Neural crest cell (in vitro differentiated cells): ENCODE data around the gene COL12A1. TPM values are rescaled to one million over a fixed set of nuclear protein-coding genes. Genes with fewer than 3 reads are reported as not detected.
A peak's percentile ranks its signal among the peaks of the same experiment; 100 is the strongest.

Experiments
- DNase-seq: peaks from one replicate; pipeline ENCODE4 v3.0.0; 2021; ENCODE audit warnings: low read depth, mixed read lengths, low spot score
- H3K27ac Mint-ChIP-seq: one replicate; pipeline ENCODE4 v1.8.0; 2021; ENCODE audit warnings: mild to moderate bottlenecking, mixed read lengths; ENCODE audit not compliant: unreplicated experiment
- H3K27me3 Mint-ChIP-seq: 2 replicates; pipeline ENCODE4 v1.8.0; 2021; ENCODE audit warnings: low read depth, mild to moderate bottlenecking, mixed read lengths
- H3K36me3 Mint-ChIP-seq: 2 replicates; pipeline ENCODE4 v1.8.0; 2021; ENCODE audit warnings: low read depth, mild to moderate bottlenecking, mixed read lengths
- H3K4me1 Mint-ChIP-seq: 2 replicates; pipeline ENCODE4 v1.8.0; 2021; ENCODE audit warnings: mixed read lengths
- H3K4me3 Mint-ChIP-seq: one replicate; pipeline ENCODE4 v1.8.0; 2021; ENCODE audit warnings: mild to moderate bottlenecking, mixed read lengths
- H3K9me3 Mint-ChIP-seq: 2 replicates; pipeline ENCODE4 v1.8.0; 2021; ENCODE audit warnings: mixed read lengths
- total RNA-seq: library from RNA; stranded (reverse); gene quantifications from 2 replicates; pipeline ENCODE4 v1.2.1, GENCODE V29; 2021
- TF ChIP-seq, protein P1 (sequence below): fragments of 200-600 bp; sonication (generic); conservative IDR thresholded peaks from 2 replicates; pipeline ENCODE4 v1.5.0; 2021; ENCODE audit warnings: antibody characterized with exemption, mild to moderate bottlenecking

COL12A1 gene
- total RNA-seq, 1 donor from 2014 or later: 50.2 TPM

DNA sequence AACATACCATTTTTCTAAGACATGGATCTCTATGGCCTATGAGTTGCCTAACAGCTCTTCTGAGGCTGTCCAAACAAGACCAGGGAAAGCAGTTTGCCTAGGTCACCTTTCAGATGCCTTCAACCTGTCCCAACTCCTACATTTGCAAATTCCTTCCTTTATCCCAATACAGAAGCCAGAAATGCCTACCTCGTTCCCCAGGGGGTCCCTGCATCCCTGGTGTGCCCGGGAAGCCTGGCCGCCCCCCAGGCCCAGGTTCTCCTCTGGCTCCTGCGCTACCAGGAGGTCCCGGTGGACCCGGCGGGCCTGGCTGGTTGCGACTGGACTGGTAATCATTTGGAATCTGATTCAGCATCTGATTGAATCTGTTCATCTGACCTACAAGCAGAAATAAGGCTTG lies 115.9 kb downstream of the COL12A1 start:
- TF ChIP-seq, protein P1, sequence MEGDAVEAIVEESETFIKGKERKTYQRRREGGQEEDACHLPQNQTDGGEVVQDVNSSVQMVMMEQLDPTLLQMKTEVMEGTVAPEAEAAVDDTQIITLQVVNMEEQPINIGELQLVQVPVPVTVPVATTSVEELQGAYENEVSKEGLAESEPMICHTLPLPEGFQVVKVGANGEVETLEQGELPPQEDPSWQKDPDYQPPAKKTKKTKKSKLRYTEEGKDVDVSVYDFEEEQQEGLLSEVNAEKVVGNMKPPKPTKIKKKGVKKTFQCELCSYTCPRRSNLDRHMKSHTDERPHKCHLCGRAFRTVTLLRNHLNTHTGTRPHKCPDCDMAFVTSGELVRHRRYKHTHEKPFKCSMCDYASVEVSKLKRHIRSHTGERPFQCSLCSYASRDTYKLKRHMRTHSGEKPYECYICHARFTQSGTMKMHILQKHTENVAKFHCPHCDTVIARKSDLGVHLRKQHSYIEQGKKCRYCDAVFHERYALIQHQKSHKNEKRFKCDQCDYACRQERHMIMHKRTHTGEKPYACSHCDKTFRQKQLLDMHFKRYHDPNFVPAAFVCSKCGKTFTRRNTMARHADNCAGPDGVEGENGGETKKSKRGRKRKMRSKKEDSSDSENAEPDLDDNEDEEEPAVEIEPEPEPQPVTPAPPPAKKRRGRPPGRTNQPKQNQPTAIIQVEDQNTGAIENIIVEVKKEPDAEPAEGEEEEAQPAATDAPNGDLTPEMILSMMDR: no peak
- Mint-ChIP-seq H3K27me3 (peaks cover 10% of the 10 kb centered on the region), H3K9me3 (no peaks in the 10 kb centered on the region), H3K4me1 (peaks cover 4% of the 10 kb centered on the region), H3K27ac (no peak overlapping the region), H3K36me3 (peaks cover 5% of the 10 kb centered on the region), H3K4me3 (no peak overlapping the region)
- no peak for DNase-seq

DNA sequence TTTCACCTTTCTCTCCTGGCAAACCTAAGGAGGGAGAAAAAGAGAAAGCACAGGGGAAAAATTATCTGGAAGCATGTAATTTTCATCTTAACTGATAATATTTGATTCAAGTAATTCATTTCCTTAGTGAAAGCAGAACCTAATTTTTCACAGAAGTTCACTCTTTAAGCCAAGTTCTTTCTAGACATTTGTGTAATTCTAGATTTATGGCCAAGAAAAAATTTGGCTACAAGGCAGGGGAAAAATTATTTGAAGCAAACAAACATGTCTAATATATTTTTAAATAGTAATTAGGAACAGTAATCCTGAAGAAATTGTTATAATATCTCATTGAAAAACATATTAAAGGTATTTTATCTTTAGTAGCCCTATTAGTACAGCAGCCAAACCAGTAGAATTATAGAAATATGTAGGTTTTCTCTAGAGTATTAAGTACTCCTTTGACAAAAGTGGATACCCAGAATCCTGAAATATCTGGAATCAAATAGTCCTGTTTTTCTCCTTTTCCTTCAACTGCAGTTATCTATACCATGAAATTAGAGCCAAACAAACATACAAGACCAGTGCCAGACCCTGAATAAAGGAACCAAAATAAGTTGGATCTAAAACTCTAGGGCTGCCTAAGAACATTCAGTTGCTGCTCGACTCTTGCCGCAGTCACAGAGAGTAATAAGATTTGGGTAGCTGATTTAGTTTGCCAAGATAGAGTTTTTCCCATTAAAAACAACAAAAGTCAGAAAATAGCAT lies 116.5 kb downstream of the COL12A1 start:
- Mint-ChIP-seq H3K36me3 (peaks cover 2% of the 10 kb centered on the region), H3K27me3 (peaks cover 16% of the 10 kb centered on the region), H3K4me1 (peaks cover 9% of the 10 kb centered on the region), H3K4me3 (no peak overlapping the region), H3K27ac (no peak overlapping the region), H3K9me3 (no peaks in the 10 kb centered on the region)
- no peak for DNase-seq
- TF ChIP-seq, protein P1: no peak

DNA sequence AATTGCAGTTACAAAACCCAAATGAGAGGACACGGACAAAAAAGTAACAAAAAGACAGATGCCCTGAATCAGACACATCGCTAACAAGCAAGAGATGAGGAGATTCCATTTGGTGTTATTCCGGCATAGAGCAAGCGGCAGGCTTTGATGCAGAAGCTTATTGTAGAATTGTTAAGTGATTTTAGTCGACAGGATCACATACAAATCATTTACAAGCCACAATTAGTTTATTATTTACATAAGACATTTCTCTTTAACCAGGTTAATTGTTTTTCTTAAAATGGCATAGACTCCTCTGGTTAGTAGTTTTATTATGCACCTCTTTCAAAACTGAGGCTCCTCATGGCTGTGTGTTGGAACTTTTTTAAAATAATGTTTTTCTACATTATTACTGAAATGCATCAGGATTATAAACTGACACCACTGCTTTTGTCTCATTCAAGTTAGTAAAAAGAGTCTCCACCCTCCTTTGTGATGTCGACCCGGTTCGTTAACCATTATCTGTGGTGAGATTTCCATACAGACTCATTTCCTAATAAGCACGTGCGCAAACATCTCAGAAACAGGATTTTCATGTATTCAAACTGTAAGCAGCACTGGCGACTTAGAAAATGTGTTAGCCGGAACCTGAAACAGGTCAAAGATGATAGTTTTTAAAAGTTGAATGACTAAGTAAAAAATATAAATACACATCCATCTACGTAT lies 119.8 kb downstream of the COL12A1 start:
- Mint-ChIP-seq H3K4me3 (no peak overlapping the region), H3K36me3 (peaks cover 2% of the 10 kb centered on the region), H3K4me1 (peaks cover 10% of the 10 kb centered on the region), H3K9me3 (no peaks in the 10 kb centered on the region), H3K27ac (no peak overlapping the region), H3K27me3 (peaks cover 19% of the 10 kb centered on the region)
- TF ChIP-seq, protein P1: no peak
- no peak for DNase-seq

DNA sequence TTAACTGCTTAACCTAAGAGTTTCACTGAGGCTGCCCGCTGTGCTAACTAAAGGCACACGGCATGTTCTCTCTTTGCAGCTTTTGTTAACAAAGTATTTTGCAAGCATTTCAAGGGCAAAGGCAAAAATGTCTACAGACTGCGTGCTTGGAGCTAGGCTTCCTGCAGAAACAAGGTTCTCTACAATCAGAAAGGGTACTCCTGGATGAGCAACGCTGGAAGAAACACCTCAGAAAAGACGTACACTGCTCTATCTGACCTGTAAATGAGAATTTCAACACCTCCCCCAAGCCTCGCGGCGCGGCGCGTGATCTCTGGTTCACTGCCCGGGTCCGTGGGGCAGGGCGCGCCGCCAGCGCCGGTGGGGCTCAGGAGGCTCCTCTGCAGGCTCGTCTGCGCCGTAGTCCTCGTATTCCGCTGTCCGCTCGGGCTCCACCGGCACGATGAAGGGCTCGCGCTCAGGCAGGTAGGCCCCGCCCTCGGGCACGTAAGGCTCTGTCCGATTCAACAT lies 120.9 kb downstream of the COL12A1 start:
- Mint-ChIP-seq H3K36me3 (peaks cover 2% of the 10 kb centered on the region), H3K9me3 (no peaks in the 10 kb centered on the region), H3K4me3 (peak overlapping the region; percentile 75), H3K27ac (no peak overlapping the region), H3K27me3 (peaks cover 19% of the 10 kb centered on the region), H3K4me1 (peaks cover 10% of the 10 kb centered on the region)
- TF ChIP-seq, protein P1: no peak
- DNase-seq: peak; percentile 20

DNA sequence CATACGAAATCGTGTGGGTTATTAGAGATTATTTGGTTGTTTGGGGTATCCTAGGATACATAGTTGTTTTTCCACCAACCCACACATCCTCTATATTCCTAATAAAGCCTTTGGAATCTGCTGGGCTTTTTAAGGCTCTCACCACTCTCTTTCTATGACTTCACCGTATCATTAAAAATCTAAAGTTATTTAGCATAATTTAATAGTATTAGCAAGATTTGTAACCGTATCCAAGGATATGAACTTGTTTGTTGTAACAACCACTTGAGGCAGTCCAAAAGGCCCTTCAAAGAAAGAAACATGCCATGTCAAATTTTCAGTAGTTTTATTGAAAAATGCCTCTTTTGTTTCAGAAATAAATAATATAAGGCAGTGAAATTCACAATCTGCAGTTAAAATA lies 121.8 kb downstream of the COL12A1 start:
- no peak overlapping the region for H3K27ac Mint-ChIP-seq
- H3K4me3 Mint-ChIP-seq: no peak overlapping the region
- H3K36me3 Mint-ChIP-seq: peaks cover 2% of the 10 kb centered on the region
- peaks cover 19% of the 10 kb centered on the region for H3K27me3 Mint-ChIP-seq
- no peaks in the 10 kb centered on the region for H3K9me3 Mint-ChIP-seq
- TF ChIP-seq, protein P1: no peak
- no peak for DNase-seq
- H3K4me1 Mint-ChIP-seq: peaks cover 10% of the 10 kb centered on the region
